IPS-NIHi7 (cell line): Measurements from ENCODE around the gene ARHGEF26.

Experiments used
- DNase-seq: peaks from one replicate; pipeline ENCODE4 v3.0.0; 2012; ENCODE audit warnings: mixed read lengths; ENCODE audit errors: extremely low spot score

The ARHGEF26 gene

DNA sequence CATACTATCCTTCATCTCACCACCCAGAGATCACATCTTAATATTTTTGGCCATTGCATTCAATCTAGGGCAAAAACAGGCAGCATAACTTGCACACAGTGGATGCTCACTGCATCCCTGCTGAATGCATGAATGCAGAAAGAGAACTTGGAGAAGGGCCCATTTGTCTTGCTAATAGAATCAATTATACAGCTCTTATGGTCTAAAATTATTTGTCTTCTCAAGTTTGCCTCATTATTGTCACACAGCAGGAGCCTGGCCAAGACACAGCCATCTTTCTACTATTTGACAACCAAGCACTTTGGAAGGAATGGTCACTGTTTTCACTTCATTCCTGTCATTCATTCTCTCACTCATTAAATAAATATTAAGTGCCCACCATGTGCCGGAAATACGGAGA lies 1.2 kb upstream of the ARHGEF26 start:
- no peak for DNase-seq

DNA sequence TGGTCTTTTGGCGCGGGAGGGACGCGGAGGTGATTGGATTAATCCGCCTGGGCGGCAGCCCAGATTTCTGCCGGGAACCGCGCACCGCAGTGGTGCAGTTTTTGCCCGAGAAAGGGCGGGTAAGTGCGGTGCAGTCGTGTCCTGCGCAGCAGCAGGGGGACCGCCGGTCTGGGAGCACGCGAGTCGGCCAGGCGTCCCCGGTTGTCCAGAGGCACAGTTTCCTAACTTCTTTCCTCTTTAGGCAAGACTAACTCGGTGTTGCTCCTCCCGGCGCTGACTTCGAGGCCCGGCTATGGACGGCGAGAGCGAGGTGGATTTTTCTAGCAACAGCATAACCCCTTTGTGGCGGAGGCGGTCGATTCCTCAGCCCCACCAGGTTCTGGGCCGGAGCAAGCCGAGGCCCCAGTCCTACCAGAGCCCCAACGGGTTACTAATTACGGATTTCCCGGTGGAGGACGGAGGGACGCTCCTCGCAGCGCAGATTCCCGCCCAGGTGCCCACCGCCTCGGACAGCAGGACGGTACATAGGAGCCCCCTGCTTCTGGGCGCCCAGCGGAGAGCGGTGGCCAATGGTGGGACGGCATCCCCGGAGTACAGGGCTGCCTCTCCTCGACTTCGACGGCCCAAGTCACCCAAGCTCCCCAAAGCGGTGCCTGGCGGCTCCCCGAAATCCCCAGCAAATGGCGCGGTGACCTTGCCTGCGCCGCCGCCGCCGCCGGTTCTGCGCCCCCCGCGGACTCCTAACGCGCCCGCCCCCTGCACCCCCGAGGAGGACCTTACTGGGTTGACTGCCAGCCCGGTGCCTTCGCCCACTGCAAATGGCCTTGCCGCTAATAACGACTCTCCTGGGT lies 736 bp downstream of the ARHGEF26 start:
- DNase-seq, result peak; percentile 45

DNA sequence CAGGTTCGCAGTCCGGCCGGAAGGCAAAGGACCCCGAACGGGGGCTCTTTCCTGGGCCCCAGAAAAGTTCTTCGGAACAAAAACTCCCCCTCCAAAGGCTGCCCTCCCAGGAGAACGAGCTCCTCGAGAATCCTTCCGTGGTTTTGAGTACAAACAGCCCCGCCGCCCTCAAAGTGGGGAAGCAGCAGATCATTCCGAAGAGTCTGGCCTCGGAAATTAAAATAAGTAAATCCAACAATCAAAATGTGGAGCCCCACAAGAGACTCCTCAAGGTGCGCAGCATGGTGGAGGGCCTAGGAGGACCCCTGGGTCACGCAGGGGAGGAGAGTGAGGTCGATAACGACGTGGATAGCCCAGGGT lies 1.3 kb downstream of the ARHGEF26 start:
- DNase-seq, result no peak

DNA sequence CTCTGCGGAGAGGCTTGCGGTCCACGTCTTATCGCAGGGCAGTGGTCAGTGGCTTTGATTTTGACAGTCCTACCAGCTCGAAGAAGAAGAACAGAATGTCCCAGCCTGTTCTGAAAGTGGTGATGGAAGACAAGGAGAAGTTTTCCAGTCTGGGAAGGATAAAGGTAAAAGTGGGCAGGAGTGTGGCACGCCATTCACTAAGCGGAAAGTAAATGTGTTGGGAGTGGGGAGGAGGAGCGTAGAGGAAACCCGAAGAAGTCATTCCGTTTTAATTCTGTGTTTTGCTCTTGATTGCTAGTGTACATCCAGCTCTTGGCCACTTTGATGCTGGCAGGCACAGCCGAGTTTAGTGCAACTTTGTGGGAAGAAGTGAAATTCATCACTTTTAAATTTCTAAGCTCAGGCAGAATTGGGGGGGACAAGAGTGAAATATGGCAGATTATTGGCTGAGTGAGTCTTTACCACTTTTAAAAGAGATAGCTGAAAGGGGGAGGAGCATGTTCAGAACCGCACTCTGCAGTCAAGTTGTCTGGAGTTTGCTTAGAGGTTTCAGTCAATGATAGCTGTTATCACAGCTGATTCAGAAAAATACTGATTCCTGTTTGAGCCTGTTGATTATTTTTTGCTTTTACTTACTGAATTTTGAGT lies 1.8 kb downstream of the ARHGEF26 start:
- DNase-seq, result no peak

DNA sequence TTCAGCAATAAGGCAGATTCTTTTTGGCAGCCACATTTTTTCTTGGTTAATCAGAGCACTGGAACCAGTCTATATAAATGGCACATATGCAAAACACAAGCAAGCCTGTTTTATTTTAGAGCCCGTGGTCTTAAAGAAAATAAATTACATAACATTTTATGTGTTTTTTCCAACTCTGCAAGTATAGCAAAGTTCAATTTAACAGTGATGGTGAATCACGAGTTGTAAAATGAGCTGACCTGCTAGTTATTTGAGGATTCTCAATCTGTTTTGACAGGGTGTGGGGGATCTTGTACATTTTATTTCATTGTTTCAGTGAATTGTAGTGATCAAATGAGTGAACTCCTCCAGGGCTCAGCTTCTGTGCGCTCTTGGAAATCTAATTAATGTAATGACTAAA lies 2.7 kb downstream of the ARHGEF26 start:
- DNase-seq, result no peak

DNA sequence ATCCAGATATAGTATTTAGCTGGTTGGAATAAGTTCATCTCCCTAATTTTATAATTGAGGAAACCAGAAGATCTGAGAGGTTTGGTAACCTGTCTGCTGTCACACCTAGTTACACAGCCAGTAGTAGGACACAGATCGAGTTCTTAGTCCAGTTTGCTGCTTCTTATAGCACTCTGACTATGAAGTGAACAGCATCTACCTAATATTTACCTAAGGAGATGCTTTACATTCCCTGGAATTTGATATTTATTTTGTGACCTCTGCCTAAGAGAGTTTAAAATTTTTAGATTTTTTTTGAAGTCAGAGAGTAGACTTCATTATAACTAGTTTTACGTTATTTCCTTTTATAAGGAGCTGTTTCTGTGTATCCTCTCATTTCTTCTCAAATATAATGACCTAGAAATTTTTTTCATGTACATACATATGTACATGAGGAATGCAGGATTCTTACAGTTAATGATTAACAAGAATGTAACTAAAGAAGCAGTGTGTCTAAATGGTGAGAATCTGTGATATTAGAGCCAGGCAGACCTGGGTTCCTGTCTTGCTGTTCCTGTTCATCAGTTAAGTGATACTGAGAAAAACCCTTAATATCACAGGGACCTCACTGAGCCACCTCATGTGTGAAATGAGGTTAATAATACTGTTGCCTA lies 4.3 kb downstream of the ARHGEF26 start:
- no peak for DNase-seq

DNA sequence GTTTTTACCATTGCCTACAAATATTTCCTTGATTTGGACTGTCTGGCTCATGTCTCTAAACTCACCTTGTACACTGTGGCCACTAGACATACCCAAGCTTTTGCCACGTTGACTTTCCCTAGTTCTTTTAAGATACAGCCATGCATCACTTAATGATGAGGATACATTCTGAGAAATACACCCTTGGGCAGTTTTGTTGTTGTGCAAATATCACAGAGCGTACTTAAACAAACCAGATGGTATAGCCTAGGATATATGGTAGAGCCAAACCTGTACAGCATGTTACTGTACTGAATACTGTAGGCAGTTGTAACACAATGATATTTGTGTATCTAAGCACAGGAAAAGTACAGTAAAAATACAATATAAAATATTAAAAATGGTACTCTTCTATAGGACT lies 5.5 kb downstream of the ARHGEF26 start:
- DNase-seq, result no peak

DNA sequence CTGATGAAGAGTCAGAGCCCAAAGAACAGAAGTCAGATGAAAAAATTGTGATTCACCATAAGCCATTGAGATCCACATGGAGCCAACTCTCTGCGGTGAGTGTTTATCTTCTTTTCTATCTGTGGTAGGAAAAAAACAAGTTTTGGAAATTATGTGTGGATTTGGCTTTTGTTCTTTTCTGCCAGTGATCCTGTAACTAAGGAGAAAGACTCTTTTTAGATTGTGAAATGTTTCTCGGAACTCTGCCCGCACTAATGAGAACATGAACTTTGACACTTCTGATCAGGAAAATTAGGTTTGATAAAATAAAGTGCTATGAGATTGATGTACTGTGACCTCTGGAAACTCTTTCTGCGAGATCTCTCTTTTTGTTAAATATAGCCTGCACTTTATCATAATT lies 8.4 kb downstream of the ARHGEF26 start:
- no peak for DNase-seq

DNA sequence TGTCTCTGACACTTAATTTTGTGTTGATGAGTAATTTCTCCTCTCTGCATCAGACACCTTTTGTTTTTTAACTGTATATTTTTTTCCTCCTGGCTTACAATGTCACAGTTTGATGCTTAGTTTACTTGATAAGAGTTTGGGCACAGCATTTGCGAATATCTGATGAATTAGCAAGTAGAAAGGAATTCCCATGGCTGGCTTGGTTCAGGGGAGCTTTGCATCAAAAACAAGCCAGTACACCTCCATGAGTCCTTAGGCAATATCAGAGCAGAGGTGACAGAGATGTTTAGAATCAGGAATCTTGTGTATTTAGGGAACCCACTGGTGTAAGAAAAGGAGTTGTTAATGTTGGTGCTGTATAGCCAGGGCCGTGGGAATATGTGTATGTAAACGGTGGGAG lies 9.3 kb downstream of the ARHGEF26 start:
- no peak for DNase-seq

DNA sequence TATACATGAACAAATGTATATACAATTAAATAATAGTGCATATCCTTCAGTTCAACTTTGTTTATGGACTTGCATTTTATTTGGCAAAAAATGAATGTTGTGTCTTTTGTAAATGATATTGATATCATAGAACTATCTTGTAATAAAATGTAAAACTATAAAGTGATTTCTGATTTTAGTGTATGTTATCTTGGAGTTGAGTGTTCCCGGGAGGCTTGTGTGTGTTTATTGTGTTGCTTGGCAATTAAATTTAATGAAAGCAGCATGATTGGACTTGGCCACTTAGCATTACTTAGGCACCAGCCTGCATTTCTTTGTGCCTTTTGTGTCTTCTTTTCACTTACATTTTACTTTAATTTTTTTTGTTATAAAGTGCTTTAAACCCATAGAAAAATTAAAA lies 10.6 kb downstream of the ARHGEF26 start:
- DNase-seq, result no peak

DNA sequence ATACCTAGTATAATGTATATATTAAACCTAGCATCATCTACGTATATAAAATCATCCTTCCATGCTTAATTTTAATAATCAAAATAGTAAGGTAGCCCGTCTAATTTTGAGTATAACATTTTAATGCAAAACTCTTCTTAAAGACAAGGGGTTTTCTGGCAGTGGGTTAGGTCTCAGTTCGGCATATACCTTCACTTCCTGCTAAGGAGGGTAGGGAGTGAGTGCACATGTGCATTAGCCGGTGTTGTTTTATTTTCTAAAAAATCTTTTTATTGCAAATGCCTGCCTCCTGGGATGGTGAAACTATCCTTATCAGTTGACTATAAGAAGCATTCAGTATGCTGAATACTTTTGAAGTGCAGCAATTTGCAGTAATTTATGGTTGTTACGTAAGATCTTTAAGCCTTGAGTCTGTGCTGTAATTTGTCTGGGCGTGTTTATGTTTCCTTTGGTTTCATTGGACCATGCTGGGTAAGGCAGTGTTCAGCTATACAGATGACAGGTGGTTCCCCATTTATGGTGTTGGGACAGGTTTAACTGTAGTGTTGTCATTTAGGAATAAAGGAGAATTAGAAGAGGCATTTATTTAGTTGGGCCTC lies 11.7 kb downstream of the ARHGEF26 start:
- no peak for DNase-seq

DNA sequence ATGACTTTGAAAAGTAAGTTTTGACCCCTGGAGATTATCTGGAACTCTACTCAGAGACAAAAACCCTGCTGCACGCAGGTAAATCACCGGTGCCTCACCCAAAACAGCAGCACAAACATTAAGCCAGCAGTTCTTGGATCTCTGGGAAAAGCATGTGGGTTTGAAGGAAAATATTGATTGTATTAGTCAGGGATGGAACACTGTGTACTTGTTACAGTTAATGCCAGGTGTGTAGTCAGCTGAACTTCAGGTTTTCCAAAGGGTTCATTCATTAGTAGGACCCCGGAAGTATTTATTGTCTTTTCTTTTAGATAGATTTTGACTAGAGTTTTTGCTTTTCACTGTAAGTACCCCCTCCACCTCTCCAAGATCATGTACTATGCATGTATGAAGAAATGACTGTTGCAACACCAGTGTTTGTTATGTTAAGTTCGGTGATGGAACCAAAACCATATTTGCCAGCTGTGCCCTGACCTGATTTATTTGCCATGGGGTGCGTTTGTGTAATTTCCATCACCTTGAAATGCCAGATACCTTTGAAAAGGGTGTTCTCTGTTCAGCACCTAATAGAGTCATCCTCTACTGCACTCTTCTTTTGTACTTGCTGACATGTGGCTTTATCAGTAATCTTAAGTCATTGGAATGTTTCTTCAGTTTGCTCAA lies 14.5 kb downstream of the ARHGEF26 start:
- DNase-seq, result no peak

DNA sequence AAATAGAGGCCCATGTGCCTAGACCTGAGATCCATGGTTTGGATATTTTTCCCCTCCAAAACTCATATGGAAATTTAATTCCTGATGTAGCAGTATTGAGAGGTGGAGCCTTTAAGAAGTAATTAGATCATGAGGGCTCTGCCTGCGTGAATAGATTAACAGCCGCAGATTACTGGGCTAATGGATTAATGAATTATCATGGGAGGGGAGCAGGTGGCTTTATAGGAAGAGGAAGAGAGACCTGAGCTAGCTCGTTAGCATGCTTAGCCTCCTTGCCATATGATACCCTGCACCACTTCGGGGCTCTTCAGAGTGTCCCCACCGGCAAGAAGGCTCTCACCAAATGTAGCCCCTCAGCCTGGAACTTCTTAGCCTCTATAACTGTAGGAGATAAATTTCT lies 15.8 kb downstream of the ARHGEF26 start:
- DNase-seq, result no peak

DNA sequence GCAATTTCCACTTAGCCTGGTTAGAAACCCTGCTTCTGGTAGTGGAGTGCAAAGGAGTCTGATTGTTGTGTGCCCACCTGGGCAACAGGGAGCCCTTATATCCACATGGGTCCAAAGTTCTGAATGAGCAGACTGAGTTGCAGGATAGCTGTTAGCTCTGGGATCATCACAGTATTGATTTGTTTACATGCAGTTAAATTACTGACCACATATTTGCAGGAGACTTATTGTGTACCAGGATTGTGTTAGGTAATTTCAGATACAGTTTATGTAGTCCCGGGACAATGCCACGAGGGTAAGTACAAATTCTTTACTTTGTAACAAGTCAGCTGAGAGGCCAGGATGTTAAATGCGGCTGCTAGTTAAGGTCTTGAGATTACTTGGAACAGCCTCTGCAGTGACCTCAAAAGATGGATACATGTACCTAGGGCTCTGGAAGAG lies 18.8 kb downstream of the ARHGEF26 start:
- DNase-seq, result no peak

DNA sequence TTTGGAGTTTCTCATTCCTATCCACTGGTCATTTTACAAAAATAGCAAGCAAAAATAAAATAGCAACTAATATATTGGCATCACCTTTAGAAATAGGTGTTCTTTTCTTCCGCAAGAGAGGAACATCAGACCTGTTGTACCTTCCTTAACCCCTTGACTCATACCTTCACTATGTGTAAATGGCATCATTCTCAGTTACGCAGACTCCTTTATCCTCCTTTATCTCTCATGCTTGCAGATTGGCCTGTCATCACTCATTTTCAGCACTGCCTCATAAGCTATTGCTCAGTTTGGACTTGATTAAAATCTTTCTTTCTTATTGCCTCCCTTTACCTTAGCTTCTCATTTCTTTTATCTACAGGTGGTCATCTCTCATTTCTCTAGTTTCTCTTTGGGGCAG lies 21.4 kb downstream of the ARHGEF26 start:
- DNase-seq, result no peak

DNA sequence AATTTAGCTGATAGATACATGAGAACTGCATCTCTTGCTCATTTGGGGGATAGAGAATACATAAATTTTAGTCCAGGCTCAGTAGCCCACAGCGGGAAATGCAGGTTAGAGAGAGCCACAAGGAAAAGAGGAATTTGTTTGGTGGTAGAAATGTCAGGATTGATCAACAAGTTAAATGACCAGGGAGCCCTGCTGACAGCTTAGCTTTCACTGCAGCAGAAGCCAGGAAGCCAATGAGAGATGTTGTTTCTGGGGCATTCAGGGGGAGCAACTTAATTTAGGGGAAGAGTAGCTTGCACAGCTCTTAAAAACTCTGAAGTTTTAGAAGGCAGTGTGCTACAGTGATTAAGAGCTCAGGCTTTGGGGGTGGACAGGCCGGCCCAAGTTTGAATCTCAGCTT lies 22.7 kb downstream of the ARHGEF26 start:
- DNase-seq, result no peak

DNA sequence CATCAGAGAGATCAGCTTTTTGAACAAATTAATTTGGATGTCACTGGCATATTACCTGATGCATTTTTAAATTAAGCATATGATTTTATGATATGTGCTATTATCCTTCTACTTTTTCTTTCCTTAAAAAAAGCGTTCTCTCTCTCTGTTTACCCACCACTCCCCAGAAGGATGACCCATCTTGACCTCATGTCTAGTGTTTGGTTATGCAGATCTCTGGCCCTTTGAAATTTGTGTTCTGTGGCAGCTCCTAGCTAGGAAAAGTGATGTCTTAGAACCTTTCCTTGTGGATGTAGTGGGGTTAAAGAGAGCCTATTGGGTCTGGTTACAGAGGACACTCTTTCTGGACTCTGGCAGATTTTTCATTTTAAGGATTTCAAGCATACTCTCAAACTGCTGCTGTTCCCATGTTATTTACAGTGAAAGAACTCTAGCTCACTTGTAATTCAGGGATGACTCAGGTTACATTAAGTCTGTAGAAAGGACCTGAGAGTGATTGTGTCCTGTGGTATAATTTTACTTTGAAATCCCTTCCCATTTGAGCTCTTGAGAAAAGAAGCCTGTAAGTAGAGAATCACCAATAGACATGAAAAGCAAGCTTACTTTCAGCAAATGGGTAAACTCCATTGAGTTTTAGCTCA lies 23.8 kb downstream of the ARHGEF26 start:
- DNase-seq, result no peak

DNA sequence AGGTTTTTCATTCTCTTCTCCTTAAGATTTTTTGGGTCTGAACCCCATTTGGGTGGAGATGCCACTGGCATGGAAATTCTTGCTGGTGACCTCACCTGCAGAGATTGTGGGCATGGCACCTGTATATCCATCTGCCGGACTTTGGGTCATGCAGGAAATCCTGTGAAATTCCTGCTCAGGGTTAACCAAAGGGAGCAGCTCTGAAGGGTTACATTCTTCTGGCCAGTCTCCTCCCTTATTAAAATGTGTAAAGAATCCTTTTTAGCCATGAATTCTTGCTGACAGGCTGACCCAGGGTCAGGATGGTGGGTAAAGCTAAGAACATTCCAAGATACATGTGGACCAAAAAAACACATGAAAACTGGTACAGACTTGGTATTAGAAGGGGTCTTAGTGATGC lies 27.4 kb downstream of the ARHGEF26 start:
- no peak for DNase-seq

DNA sequence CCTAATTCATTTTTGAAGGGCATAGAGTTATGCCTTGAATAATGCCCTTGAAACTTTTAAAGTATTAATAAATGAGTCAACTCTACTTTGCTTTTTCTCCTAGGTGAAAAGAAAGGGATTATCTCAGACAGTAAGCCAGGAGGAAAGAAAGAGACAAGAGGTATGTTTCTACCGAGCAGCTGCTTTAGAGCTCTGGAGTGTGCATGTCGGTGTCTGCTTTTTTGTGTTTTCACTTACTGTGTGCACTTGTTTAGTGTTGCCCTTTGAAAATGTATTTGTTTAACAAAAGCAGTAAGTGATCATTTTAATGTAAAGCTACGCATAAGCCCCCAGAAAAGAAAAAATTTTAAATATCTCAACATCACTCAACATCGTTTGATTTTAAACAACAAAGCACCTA lies 28.1 kb downstream of the ARHGEF26 start:
- DNase-seq, result no peak

DNA sequence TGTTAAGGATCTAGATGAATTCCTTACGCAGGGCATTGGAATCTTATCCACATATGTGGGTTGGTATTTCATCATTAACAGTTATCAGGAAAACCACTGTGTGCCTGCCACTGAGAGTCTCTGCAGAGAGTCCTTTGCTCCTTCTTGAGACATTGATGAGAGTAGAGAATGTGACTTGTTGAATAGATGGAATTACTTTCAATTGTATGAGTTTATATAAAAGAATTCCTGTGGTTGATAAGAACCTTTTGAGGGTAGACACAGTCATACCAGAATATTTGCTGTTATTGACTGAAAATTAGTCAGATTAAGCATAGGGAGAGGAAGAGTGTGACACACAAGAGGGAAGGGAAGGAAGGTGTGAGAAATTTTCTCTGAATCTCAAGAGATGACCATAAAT lies 30.8 kb downstream of the ARHGEF26 start:
- no peak for DNase-seq

DNA sequence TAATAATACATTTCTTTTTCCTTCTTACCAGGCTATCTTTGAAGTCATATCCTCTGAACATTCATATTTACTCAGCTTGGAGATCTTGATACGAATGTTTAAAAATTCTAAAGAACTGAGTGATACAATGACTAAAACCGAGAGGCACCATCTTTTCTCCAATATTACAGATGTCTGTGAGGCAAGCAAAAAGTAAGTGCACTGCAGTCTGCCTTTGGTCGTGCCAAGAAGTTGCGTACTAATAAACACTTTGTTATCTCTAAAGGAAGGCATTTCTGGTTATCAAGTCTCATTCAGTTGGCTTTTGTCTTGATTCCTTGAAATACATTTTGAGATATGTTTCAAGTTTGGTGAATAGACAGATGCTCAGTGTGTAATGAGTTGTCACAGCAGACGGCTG lies 31.6 kb downstream of the ARHGEF26 start:
- no peak for DNase-seq

DNA sequence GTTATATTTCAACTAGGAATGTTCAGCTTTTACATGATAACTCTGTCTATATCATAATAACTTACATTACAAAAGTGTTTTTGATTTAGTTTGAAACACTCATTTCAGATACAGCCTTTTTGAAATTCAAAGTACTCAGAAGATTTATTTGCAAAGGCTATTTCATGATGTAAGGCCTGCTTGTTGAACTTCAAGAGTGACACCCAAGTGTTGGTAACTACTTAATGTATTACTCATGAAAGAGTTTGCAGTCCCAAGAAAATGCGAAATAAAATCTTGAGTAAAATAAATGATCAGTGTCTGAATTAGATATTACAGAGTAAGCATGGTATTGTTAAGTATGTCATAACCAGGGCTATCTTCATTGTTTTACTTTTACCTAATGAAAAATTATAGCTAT lies 35.3 kb downstream of the ARHGEF26 start:
- DNase-seq, result no peak
